CD4-positive, alpha-beta T cell (primary cell): ENCODE measurements around the gene MAP4K3. TPM values are rescaled to one million over a fixed set of nuclear protein-coding genes. Genes with fewer than 3 reads are reported as not detected.

ENCODE experiments used
- ATAC-seq: fragments of 200-7000 bp; cut with Tn5 transposase; one replicate; pipeline ENCODE4 v1.10.0; 2022; ENCODE audit warnings: mild to moderate bottlenecking; ENCODE audit not compliant: poor library complexity
- CTCF ChIA-PET: fragments of 350-600 bp; sonication (Branson Sonifier 250); formaldehyde crosslinking; loops from one replicate; lab custom pipeline; 2021; ENCODE audit warnings: antibody characterized with exemption, inconsistent platforms; lab: Charles Lee
- POLR2A ChIA-PET: fragments of 350-600 bp; sonication (Branson Sonifier 250); formaldehyde crosslinking; loops from one replicate; lab custom pipeline; 2021; ENCODE audit warnings: antibody characterized with exemption, inconsistent platforms; lab: Charles Lee
- DNase-seq, 14 experiments: peaks; one replicate each; pipeline ENCODE4 v3.0.0-alpha.2; 2013 to 2020; ENCODE audit warnings: mixed read lengths in 2 of 14
- H3K27ac ChIP-seq, 2 donors: one replicate each; pipeline versions ENCODE4 v1.5.1 to v1.7.0; 2013; ENCODE audit warnings: low read length in 2 of 2, low read depth in 1 of 2, mild to moderate bottlenecking in 1 of 2
- H3K27me3 ChIP-seq, 2 experiments: 1 replicate in 1 of 2; 2 replicates in 1 of 2; pipeline versions ENCODE4 v1.6.1 to v1.7.0; 2013; ENCODE audit warnings: low read length in 2 of 2, control low read depth in 1 of 2, mild to moderate bottlenecking in 1 of 2, moderate library complexity in 1 of 2; ENCODE audit not compliant: insufficient read depth in 2 of 2, control insufficient read depth in 1 of 2
- H3K36me3 ChIP-seq: one replicate; pipeline ENCODE4 v1.6.1; 2013; ENCODE audit warnings: low read length, control low read depth; ENCODE audit not compliant: insufficient read depth
- H3K4me1 ChIP-seq: one replicate; pipeline ENCODE4 v1.6.1; 2013; ENCODE audit warnings: low read length, control low read depth; ENCODE audit not compliant: insufficient read depth
- H3K4me3 ChIP-seq: one replicate; pipeline ENCODE4 v1.5.1; 2013; ENCODE audit warnings: mild to moderate bottlenecking, low read length, moderate library complexity
- H3K9me3 ChIP-seq, 2 experiments: 1 replicate in 1 of 2; 2 replicates in 1 of 2; pipeline versions ENCODE4 v1.6.1 to v1.7.0; 2013; ENCODE audit warnings: low read length in 2 of 2, mild to moderate bottlenecking in 2 of 2, control low read depth in 1 of 2, moderate library complexity in 1 of 2; ENCODE audit not compliant: control insufficient read depth in 1 of 2, insufficient read depth in 1 of 2
- H3K27ac Mint-ChIP-seq: one replicate; pipeline ENCODE4 v1.8.0; 2020; ENCODE audit warnings: mixed read lengths
- H3K27me3 Mint-ChIP-seq: one replicate; pipeline ENCODE4 v1.8.0; 2021; ENCODE audit warnings: mixed read lengths
- H3K36me3 Mint-ChIP-seq: one replicate; pipeline ENCODE4 v1.8.0; 2021; ENCODE audit warnings: low read depth, mixed read lengths
- H3K4me1 Mint-ChIP-seq: one replicate; pipeline ENCODE4 v1.8.0; 2021; ENCODE audit warnings: low read depth, mixed read lengths
- H3K4me3 Mint-ChIP-seq: one replicate; pipeline ENCODE4 v1.8.0; 2020; ENCODE audit warnings: mild to moderate bottlenecking, mixed read lengths
- H3K9me3 Mint-ChIP-seq: one replicate; pipeline ENCODE4 v1.8.0; 2020; ENCODE audit warnings: mixed read lengths
- CTCF ChIP-seq: fragments of 200-600 bp; IDR thresholded peaks from one replicate; pipeline ENCODE4 v1.8.0; 2022; ENCODE audit warnings: antibody characterized with exemption, mild to moderate bottlenecking
- intact Hi-C, 2 experiments: fragments of 100-400 bp; cut with DNase I in 1 of 2; cut with micrococcal nuclease in 1 of 2; formaldehyde crosslinking; loops; one replicate each; pipeline versions ENCODE4 v1.15.1 to v1.9.0; 2023 to 2025; cut with DNase I, micrococcal nuclease
- total RNA-seq, 174 experiments: library from RNA in 2 of 174; stranded (reverse) in 2 of 174; gene quantifications; one replicate each; pipeline ENCODE4 v1.2.3 and lab custom pipeline; 2021 to 2026

Gene MAP4K3
- total RNA-seq, 2 experiments from 2014 or later = 18.4 to 22.5 TPM

GRCh38 chr2:39421354-39421753, 15.7 kb downstream of the MAP4K3 start:
- intact Hi-C loops = no loop called here
- DNase-seq = no peak
- no peaks in the 10 kb centered on the region for H3K36me3 Mint-ChIP-seq
- no peak overlapping the region for H3K27ac Mint-ChIP-seq
- H3K4me3 Mint-ChIP-seq = no peak overlapping the region
- H3K4me1 ChIP-seq = no peaks in the 10 kb centered on the region
- ChIA-PET CTCF (no interaction called here), POLR2A (no interaction called here)
- H3K9me3 ChIP-seq = no peaks in the 10 kb centered on the region
- H3K27ac ChIP-seq = no peak overlapping the region
- no peaks in the 10 kb centered on the region for H3K9me3 Mint-ChIP-seq
- ATAC-seq = no peak
- H3K27me3 ChIP-seq = no peaks in the 10 kb centered on the region
- H3K27me3 Mint-ChIP-seq = no peaks in the 10 kb centered on the region
- peaks cover 60% of the 10 kb centered on the region for H3K4me1 Mint-ChIP-seq
- H3K36me3 ChIP-seq = no peaks in the 10 kb centered on the region
- no peak for TF ChIP-seq CTCF
- no peak overlapping the region for H3K4me3 ChIP-seq

- Histone ChIP-seq H3K9me3 (no peaks in the 10 kb centered on the region), H3K4me1 (no peaks in the 10 kb centered on the region), H3K4me3 (no peak overlapping the region), H3K36me3 (no peaks in the 10 kb centered on the region), H3K27ac (no peak overlapping the region), H3K27me3 (no peaks in the 10 kb centered on the region)
- Mint-ChIP-seq H3K4me1 (peaks cover 52% of the 10 kb centered on the region), H3K27ac (no peak overlapping the region), H3K27me3 (no peaks in the 10 kb centered on the region), H3K4me3 (no peak overlapping the region), H3K36me3 (no peaks in the 10 kb centered on the region), H3K9me3 (no peaks in the 10 kb centered on the region)
- intact Hi-C loops = no loop called here
- DNase-seq (no peak), ATAC-seq (no peak)
- CTCF ChIA-PET = no interaction called here
- no peak for TF ChIP-seq CTCF
- POLR2A ChIA-PET = interaction anchor here (1.0 kb wide), 1 partner anchor 22 kb away, joined by 4 read pairs; no protein-coding TSS in a partner anchor
Observed at GRCh38 chr2:39419282-39420223, 17.5 kb downstream of the MAP4K3 start.

GRCh38 chr2:39418491-39418890, 18.6 kb downstream of the MAP4K3 start:
- POLR2A ChIA-PET = no interaction called here
- CTCF ChIA-PET = interaction anchor here (1.0 kb wide), 1 partner anchor 30 kb away, joined by 3 read pairs; no protein-coding TSS in a partner anchor

More at GRCh38 chr2:39418491-39418890, 18.6 kb downstream of the MAP4K3 start:
- Mint-ChIP-seq H3K27ac (no peak overlapping the region), H3K4me1 (peaks cover 55% of the 10 kb centered on the region), H3K9me3 (no peaks in the 10 kb centered on the region), H3K36me3 (no peaks in the 10 kb centered on the region), H3K27me3 (no peaks in the 10 kb centered on the region), H3K4me3 (no peak overlapping the region)
- H3K9me3 ChIP-seq = no peaks in the 10 kb centered on the region
- intact Hi-C loops = no loop called here
- no peaks in the 10 kb centered on the region for H3K27me3 ChIP-seq
- no peaks in the 10 kb centered on the region for H3K4me1 ChIP-seq
- H3K36me3 ChIP-seq = no peaks in the 10 kb centered on the region
- ATAC-seq = no peak
- H3K27ac ChIP-seq = no peak overlapping the region
- no peak overlapping the region for H3K4me3 ChIP-seq
- no peak for TF ChIP-seq CTCF
- DNase-seq = no peak
